Measurements from ENCODE around the gene DCAF10.
"Not testable (repeated sequence)": the region's sequence is repeated elsewhere in the genome, so short reads cannot be mapped to it uniquely, and the experiment has no call there.

Gene DCAF10

GRCh38 chr9:37792122-37792521 lies 8.5 kb upstream of the DCAF10 start:
- DNase-seq (ENCODE audit: low read depth in 3 of 3) = no peak

- no peak for DNase-seq (ENCODE audit: low read depth in 3 of 3)
Measured at GRCh38 chr9:37796232-37796631, 4.4 kb upstream of the DCAF10 start.

- no peak for DNase-seq (ENCODE audit: low read depth in 3 of 3)
Measured at GRCh38 chr9:37798677-37799076, 1.9 kb upstream of the DCAF10 start.

GRCh38 chr9:37801287-37801850 lies 772 bp downstream of the DCAF10 start:
- DNase-seq (ENCODE audit: low read depth in 3 of 3) = peak in 1 of 3 donors; percentile 36

- no peak for DNase-seq (ENCODE audit: low read depth in 3 of 3)
Measured at GRCh38 chr9:37801959-37802711, 1.5 kb downstream of the DCAF10 start.

- no peak for DNase-seq (ENCODE audit: low read depth in 3 of 3)
Measured at GRCh38 chr9:37806271-37806670, 5.7 kb downstream of the DCAF10 start.

GRCh38 chr9:37809676-37810075 lies 9.1 kb downstream of the DCAF10 start:
- not testable (repeated sequence) for DNase-seq (ENCODE audit: low read depth in 3 of 3)

- DNase-seq (ENCODE audit: low read depth in 3 of 3) = no peak
Measured at GRCh38 chr9:37811906-37812476, 11.4 kb downstream of the DCAF10 start.

GRCh38 chr9:37812773-37813379 lies 12.3 kb downstream of the DCAF10 start:
- DNase-seq (ENCODE audit: low read depth in 3 of 3) = no peak

GRCh38 chr9:37818849-37819248 lies 18.3 kb downstream of the DCAF10 start:
- DNase-seq (ENCODE audit: low read depth in 3 of 3) = no peak

- no peak for DNase-seq (ENCODE audit: low read depth in 3 of 3)
Measured at GRCh38 chr9:37820142-37820541, 19.5 kb downstream of the DCAF10 start.

GRCh38 chr9:37825174-37825573 lies 24.6 kb downstream of the DCAF10 start:
- DNase-seq (ENCODE audit: low read depth in 3 of 3) = not testable (repeated sequence)

- no peak for DNase-seq (ENCODE audit: low read depth in 3 of 3)
Measured at GRCh38 chr9:37827483-37828165, 27.0 kb downstream of the DCAF10 start.

- no peak for DNase-seq (ENCODE audit: low read depth in 3 of 3)
Measured at GRCh38 chr9:37835821-37836220, 35.2 kb downstream of the DCAF10 start.

GRCh38 chr9:37836386-37836785 lies 35.8 kb downstream of the DCAF10 start:
- DNase-seq (ENCODE audit: low read depth in 3 of 3) = peak in 1 of 3 donors; percentile 2

GRCh38 chr9:37839496-37840461 lies 39.2 kb downstream of the DCAF10 start:
- DNase-seq (ENCODE audit: low read depth in 3 of 3) = no peak

- peak in 2 of 3 donors; percentile 4 to 11 for DNase-seq (ENCODE audit: low read depth in 3 of 3)
Measured at GRCh38 chr9:37840560-37841194, 40.1 kb downstream of the DCAF10 start.

GRCh38 chr9:37852222-37852621 lies 51.6 kb downstream of the DCAF10 start:
- no peak for DNase-seq (ENCODE audit: low read depth in 3 of 3)

GRCh38 chr9:37856551-37856950 lies 56.0 kb downstream of the DCAF10 start:
- no peak for DNase-seq (ENCODE audit: low read depth in 3 of 3)

GRCh38 chr9:37859043-37859442 lies 58.4 kb downstream of the DCAF10 start:
- DNase-seq (ENCODE audit: low read depth in 3 of 3) = no peak
